UCSD-AML1 (cell line): ENCODE results near the gene C8B.

Experiments used
- DNase-seq: peaks from one replicate; lab custom pipeline; 2025; ENCODE audit not compliant: unreplicated experiment; lab: John Stamatoyannopoulos, UW

C8B gene

DNA sequence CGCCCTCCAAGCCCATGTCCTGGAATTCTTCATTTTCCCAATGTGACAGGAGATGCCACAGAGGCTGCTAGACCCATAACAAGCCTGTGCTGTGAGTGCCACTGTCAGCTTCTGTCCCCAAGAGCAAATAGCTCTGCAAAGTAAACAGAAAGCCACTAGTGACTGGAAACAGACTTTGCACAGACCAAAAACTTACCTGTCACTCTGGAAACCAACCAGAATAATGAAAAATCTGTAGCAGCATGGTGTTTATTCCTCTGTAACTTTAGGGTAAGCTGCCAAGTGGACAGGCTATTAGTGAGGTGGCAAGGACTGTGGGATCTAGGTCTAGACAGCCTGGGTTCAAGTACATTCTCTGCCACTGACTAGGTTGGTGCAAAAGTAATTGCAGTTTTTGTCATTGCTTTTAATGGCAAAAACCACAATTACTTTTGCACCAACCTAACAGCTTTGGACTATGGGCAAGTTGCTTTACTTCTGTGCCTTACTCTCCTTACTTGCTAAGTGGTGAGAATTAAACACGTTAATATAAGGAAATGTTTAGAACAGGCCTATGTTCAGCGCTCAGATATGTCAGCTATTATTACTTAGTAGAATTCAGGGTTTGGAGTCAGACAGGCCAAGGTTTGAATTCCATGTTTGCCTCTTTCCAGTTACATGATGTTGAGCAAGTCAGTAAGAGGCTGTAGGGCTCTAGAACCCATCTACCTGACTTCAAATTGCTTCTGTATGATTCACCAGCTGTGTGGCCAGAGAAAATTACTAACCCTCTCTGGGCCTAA, at the start of gene C8B:
Gene C8B, minus strand, starts transcription at position 100 of the 782 bp plus-strand sequence. Its CDS starts 67 bp downstream, at position 33.
- no peak for DNase-seq

GRCh38 chr1:57015071-57015470, 49.3 kb upstream of the C8B start:
- no peak for DNase-seq

- no peak for DNase-seq
Observed at GRCh38 chr1:57013522-57013921, 47.7 kb upstream of the C8B start.

GRCh38 chr1:57012315-57012714, 46.5 kb upstream of the C8B start:
- no peak for DNase-seq

DNA sequence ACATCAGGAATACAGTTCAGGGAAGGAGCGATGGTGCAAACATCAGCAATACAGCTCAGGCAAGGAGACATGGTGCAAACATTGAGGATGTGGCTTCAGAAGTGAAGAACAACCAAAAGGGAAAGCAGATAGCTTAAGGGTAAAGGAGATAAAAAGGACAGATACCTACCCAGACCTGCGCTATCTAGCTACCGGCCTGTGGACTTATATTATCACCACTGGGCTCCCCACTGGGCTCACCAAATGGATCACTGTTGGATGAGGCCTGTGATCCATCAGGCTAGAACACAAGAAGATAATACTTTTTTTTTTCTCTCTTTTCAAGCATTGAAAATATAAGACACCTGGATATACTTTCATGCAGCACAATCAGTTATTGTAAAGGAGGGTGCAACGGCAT, 44.7 kb upstream of the C8B start:
- no peak for DNase-seq

GRCh38 chr1:57007948-57008347, 42.1 kb upstream of the C8B start:
- DNase-seq: no peak

- DNase-seq: no peak
Observed at GRCh38 chr1:57007472-57007871, 41.7 kb upstream of the C8B start.

- no peak for DNase-seq
Observed at GRCh38 chr1:57003398-57004139, 37.8 kb upstream of the C8B start.

- DNase-seq: no peak
Observed at GRCh38 chr1:56995414-56996100, 29.7 kb upstream of the C8B start.

- no peak for DNase-seq
Observed at GRCh38 chr1:56993475-56993874, 27.7 kb upstream of the C8B start.

DNA sequence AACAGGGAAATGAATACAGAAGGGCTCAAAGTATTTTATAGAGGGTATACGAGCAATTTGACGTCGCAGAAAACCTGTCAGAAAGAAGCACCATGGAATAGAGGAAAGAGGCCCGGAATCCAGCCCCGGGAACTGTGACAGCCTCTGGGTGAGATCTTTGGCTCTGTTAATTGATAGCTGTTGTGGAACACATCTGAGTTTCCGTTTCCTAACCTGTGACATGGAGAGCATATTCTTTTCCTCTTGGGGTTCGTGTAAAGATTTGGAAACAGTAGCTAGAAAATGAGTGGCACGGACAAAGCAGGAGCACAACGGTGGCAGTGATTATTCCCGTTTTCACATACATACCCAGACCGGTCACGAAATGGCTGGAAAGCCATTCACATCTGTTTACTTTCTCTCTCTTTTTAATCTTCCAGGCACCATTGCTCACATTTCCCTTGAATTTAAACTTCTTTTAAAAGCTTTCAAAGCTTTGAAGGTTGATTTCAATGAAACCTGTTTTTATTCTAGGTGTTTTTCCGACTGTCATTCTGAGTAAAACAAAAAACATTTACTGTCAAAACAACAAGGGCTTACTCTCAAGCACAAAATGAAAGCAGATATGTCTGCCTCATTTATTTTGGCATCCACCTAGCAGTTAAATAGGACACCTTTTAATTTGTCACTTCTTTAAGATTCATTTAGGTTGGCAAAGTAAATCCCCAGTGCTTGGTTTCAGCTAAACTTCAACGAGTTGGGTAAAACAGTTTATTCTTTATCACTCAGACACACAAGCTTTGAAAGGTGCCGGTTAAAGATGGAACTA, 26.7 kb upstream of the C8B start:
- no peak for DNase-seq

DNA sequence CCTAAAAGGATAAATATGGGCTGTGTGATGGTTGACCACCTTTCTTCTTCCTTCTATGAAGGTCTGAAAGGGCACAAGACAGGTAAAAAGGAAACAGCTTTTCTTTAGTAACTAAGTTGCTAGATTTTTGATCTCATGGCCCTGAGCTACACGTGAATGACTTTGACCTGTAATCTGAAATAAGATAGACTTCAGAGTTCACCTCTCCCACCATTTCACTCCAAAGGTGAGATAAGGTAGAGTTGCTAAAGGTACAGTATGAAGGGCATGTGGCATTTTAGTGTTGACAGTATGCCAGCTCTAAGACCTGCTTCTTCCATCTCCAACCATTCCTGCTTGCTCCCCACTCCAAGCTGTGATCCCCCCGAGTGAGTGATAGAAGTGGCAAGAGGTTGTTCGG, 25.8 kb upstream of the C8B start:
- DNase-seq: no peak

GRCh38 chr1:56986397-56986796, 20.6 kb upstream of the C8B start:
- no peak for DNase-seq

DNA sequence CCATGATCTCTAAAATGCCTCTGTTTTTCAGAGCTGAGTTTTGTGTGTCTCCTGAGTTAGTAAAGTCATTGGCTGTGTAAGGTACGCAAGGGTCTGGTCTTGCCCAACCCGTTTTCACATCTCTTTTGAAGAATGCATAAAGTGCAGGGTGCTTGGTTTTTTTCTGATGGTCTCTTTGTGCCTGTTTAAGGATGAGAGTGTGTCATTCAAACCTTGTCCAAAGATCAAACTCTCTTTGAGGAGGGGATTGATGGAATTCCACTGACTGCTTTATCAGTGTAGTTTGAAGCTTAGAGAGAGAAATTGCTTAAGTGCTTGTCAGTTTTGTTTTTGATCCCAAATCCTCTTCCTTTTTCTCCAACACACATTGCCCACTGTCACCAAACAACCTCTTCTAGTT, 20.0 kb upstream of the C8B start:
- no peak for DNase-seq

DNA sequence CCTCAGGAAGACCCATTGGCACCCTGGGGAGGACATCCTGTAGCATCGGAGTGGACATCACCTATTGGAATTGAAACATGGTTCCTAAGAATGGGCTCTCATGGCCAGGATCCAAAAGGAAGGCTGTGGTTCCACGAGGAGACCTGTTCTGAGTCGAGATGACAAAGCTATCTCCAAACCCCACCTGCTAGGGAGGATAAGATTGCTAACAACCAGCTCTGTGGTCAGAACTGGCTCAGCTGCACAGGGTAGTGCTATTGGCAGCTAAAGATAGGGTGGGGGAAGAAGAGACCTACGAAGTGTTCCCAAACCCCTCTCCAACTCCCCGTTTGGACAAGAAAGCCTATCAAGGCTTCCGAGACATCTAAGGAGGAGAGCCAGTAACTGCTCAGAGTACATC, 17.7 kb upstream of the C8B start:
- DNase-seq: no peak

GRCh38 chr1:56979986-56980755, 14.4 kb upstream of the C8B start:
- DNase-seq: no peak

- DNase-seq: no peak
Observed at GRCh38 chr1:56978819-56979218, 13.0 kb upstream of the C8B start.

DNA sequence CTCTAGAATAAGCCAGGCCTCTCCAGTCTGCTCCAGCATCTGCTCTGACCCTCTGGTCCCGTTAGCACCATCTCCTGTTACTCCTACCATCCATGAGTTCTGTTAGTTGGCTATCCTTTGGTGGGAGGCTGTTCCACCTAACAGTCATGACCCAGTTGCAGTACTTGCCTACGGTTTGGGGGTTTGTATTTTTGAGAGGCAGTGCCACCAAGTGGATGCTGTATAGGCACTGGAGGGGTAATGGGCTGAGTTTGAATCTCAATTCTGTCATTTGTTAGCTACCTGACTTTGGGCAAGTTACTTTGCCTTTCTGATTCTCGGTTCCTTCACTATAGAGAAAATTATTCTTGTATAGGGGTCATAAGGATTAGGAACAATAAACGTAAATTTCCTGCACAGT, 12.1 kb upstream of the C8B start:
- DNase-seq: no peak

- no peak for DNase-seq
Observed at GRCh38 chr1:56975446-56975845, 9.6 kb upstream of the C8B start.
